IMR-90 (cell line): ENCODE measurements around the gene AHNAK. TPM values are rescaled to one million over a fixed set of nuclear protein-coding genes. Genes with fewer than 3 reads are reported as not detected.

Experiments
- ATAC-seq: fragments of 200-7000 bp; cut with Tn5 transposase; 2 replicates; pipeline ENCODE4 v1.9.1; 2020; ENCODE audit warnings: low read depth, mild to moderate bottlenecking, moderate library complexity
- BruUV-seq: library from RNA; stranded (reverse); fragments of 400-500 nt; replicated peaks from 2 replicates; lab custom pipeline; 2021; lab: Mats Ljungman, UMichigan
- CTCF ChIA-PET: fragments of 300-600 bp; formaldehyde crosslinking; extraction: SDS; loops from one replicate; lab custom pipeline; 2021; ENCODE audit warnings: antibody characterized with exemption; lab: Yijun Ruan, JAX
- POLR2A ChIA-PET: fragments of 300-600 bp; sonication (Branson Sonifier 250); formaldehyde crosslinking; loops from one replicate; lab custom pipeline; 2022; ENCODE audit warnings: antibody characterized with exemption; ENCODE audit not compliant: unreplicated experiment; lab: Charles Lee
- DNase-seq: peaks from one replicate; pipeline ENCODE4 v3.0.0; 2013
- H2AFZ ChIP-seq: replicated peaks from 2 replicates; pipeline ENCODE3; 2013; ENCODE audit warnings: low read length, mild to moderate bottlenecking; ENCODE audit not compliant: poor library complexity
- H2AK5ac ChIP-seq: 2 replicates; pipeline ENCODE4 v1.6.1; 2013; ENCODE audit warnings: low read depth, low read length, inconsistent platforms
- H2AK9ac ChIP-seq: replicated peaks from 2 replicates; pipeline ENCODE3; 2013; ENCODE audit warnings: mild to moderate bottlenecking, low read depth, low read length, moderate library complexity; ENCODE audit not compliant: poor library complexity
- H2BK120ac ChIP-seq: 2 replicates; pipeline ENCODE4 v1.6.1; 2013; ENCODE audit warnings: low read depth, low read length, inconsistent platforms
- H2BK15ac ChIP-seq: 3 replicates; pipeline ENCODE4 v1.6.1; 2013; ENCODE audit warnings: low read depth, low read length, inconsistent platforms
- H2BK20ac ChIP-seq: 2 replicates; pipeline ENCODE4 v1.6.1; 2013; ENCODE audit warnings: low read depth, mild to moderate bottlenecking, inconsistent platforms, low read length, moderate library complexity
- H2BK5ac ChIP-seq: 2 replicates; pipeline ENCODE4 v1.6.1; 2013; ENCODE audit warnings: mild to moderate bottlenecking, low read depth, low read length, inconsistent platforms; ENCODE audit not compliant: poor library complexity, severe bottlenecking
- H3K14ac ChIP-seq: replicated peaks from 2 replicates; pipeline ENCODE4 v1.6.1; 2013; ENCODE audit warnings: low read depth, low read length, inconsistent platforms
- H3K18ac ChIP-seq: 2 replicates; pipeline ENCODE4 v1.6.1; 2013; ENCODE audit warnings: low read depth, low read length, control low read depth
- H3K23ac ChIP-seq: 2 replicates; pipeline ENCODE4 v1.6.1; 2013; ENCODE audit warnings: low read depth, low read length, inconsistent platforms
- H3K27ac ChIP-seq: 2 replicates; pipeline ENCODE4 v1.5.1; 2013; ENCODE audit warnings: mild to moderate bottlenecking, control low read depth, low read length; ENCODE audit not compliant: insufficient read depth
- H3K27me3 ChIP-seq: 2 replicates; pipeline ENCODE4 v1.6.1; 2013; ENCODE audit warnings: low read length; ENCODE audit not compliant: control insufficient read depth, insufficient read depth
- H3K36me3 ChIP-seq: 2 replicates; pipeline ENCODE4 v1.6.1; 2013; ENCODE audit warnings: low read length, mixed read lengths; ENCODE audit not compliant: control insufficient read depth, insufficient read depth
- H3K4ac ChIP-seq: 2 replicates; pipeline ENCODE4 v1.6.1; 2013; ENCODE audit warnings: low read depth, low read length, inconsistent platforms
- H3K4me1 ChIP-seq: 2 replicates; pipeline ENCODE4 v1.6.1; 2013; ENCODE audit warnings: low read length, mixed read lengths; ENCODE audit not compliant: control insufficient read depth, insufficient read depth
- H3K4me2 ChIP-seq: 2 replicates; pipeline ENCODE4 v1.6.1; 2013; ENCODE audit warnings: low read depth, mild to moderate bottlenecking, control low read depth, low read length, moderate library complexity
- H3K4me3 ChIP-seq: 2 replicates; pipeline ENCODE4 v1.5.1; 2013; ENCODE audit warnings: low read depth, mild to moderate bottlenecking, control low read depth, low read length, moderate library complexity; ENCODE audit not compliant: insufficient read depth
- H3K56ac ChIP-seq: 2 replicates; pipeline ENCODE4 v1.6.1; 2013; ENCODE audit warnings: low read length, inconsistent platforms; ENCODE audit not compliant: insufficient read depth; ENCODE audit errors: extremely low read depth
- H3K79me1 ChIP-seq, 2 experiments: 2 replicates each; pipeline ENCODE4 v1.6.1; 2013; ENCODE audit warnings: low read length in 2 of 2, inconsistent platforms in 1 of 2, low read depth in 1 of 2
- H3K9ac ChIP-seq: 2 replicates; pipeline ENCODE4 v1.6.1; 2013; ENCODE audit warnings: low read depth, low read length, control low read depth
- H3K9me1 ChIP-seq: 2 replicates; pipeline ENCODE4 v1.6.1; 2013; ENCODE audit warnings: low read length, inconsistent platforms; ENCODE audit not compliant: insufficient read depth
- H3K9me3 ChIP-seq: 2 replicates; pipeline ENCODE4 v1.6.1; 2013; ENCODE audit warnings: low read length; ENCODE audit not compliant: control insufficient read depth, insufficient read depth
- H4K20me1 ChIP-seq: 2 replicates; pipeline ENCODE4 v1.6.1; 2013; ENCODE audit warnings: low read length, inconsistent platforms; ENCODE audit not compliant: insufficient read depth
- H4K5ac ChIP-seq: 2 replicates; pipeline ENCODE4 v1.6.1; 2013; ENCODE audit warnings: mild to moderate bottlenecking, low read depth, low read length, control low read depth
- H4K8ac ChIP-seq, 2 experiments: 2 replicates each; pipeline ENCODE4 v1.6.1; 2013; ENCODE audit warnings: low read depth in 2 of 2, low read length in 2 of 2, control low read depth in 1 of 2, inconsistent platforms in 1 of 2
- H4K91ac ChIP-seq: 2 replicates; pipeline ENCODE4 v1.6.1; 2013; ENCODE audit warnings: low read depth, low read length, inconsistent platforms; ENCODE audit not compliant: insufficient read depth
- BHLHE40 ChIP-seq: fragments of 150-350 bp; IDR thresholded peaks from 2 replicates; pipeline ENCODE4 v1.6.1; 2016; ENCODE audit warnings: mild to moderate bottlenecking, low read depth, low read length
- CEBPB ChIP-seq: IDR thresholded peaks from 2 replicates; pipeline ENCODE4 v1.6.1; 2012; ENCODE audit warnings: low read depth, low read length, improper control_type of control experiment
- MAFK ChIP-seq: IDR thresholded peaks from 2 replicates; pipeline ENCODE4 v1.6.1; 2012; ENCODE audit warnings: low read depth, low read length, improper control_type of control experiment
- MAZ ChIP-seq: IDR thresholded peaks from 2 replicates; pipeline ENCODE4 v1.6.1; 2012; ENCODE audit warnings: low read depth, mild to moderate bottlenecking, low read length, improper control_type of control experiment, moderate library complexity, borderline replicate concordance
- MXI1 ChIP-seq: IDR thresholded peaks from 2 replicates; pipeline ENCODE4 v1.6.1; 2012; ENCODE audit warnings: low read depth, mild to moderate bottlenecking, low read length, moderate library complexity, borderline replicate concordance
- NFE2L2 ChIP-seq: fragments of 150-350 bp; IDR thresholded peaks from 2 replicates; pipeline ENCODE4 v1.6.1; 2016; ENCODE audit warnings: low read depth, mild to moderate bottlenecking, low read length
- POLR2A ChIP-seq: IDR thresholded peaks from 2 replicates; pipeline ENCODE4 v1.6.1; 2012; ENCODE audit warnings: mild to moderate bottlenecking, low read depth, low read length
- RAD21 ChIP-seq: IDR thresholded peaks from 2 replicates; pipeline ENCODE4 v1.6.1; 2012; ENCODE audit warnings: low read length, improper control_type of control experiment
- RFX5 ChIP-seq: IDR thresholded peaks from 2 replicates; pipeline ENCODE4 v1.8.0; 2012; ENCODE audit warnings: low read depth, mild to moderate bottlenecking, low read length, moderate library complexity
- SMC3 ChIP-seq: fragments of 150-350 bp; IDR thresholded peaks from 2 replicates; pipeline ENCODE4 v1.6.1; 2016; ENCODE audit warnings: low read depth, mild to moderate bottlenecking, antibody characterized with exemption, low read length, moderate library complexity
- WGBS, 2 experiments: methylation state at CpG; one replicate each; pipeline versions ENCODE4 v1.1.5 to v1.1.7; 2013; ENCODE audit warnings: missing lambda C conversion rate in 2 of 2; ENCODE audit not compliant: insufficient read length in 1 of 2; ENCODE audit errors: extremely low coverage in 2 of 2; 5-methylcytosine and 5-hydroxymethylcytosine counted together
- dilution Hi-C: fragments of 300-500 bp; cut with HindIII; formaldehyde crosslinking; loops from one replicate; pipeline ENCODE4 v1.14.3; 2018; ENCODE audit warnings: low sequenced_read_pairs; ENCODE audit not compliant: unreplicated experiment
- in situ Hi-C: fragments of 300-500 bp; cut with MboI; formaldehyde crosslinking; loops from 3 replicates; pipeline ENCODE4 v1.14.3; 2019; ENCODE audit warnings: low sequenced_read_pairs, inconsistent platforms, mixed read lengths
- intact Hi-C: fragments of 100-400 bp; cut with micrococcal nuclease; formaldehyde crosslinking; loops from 2 replicates; pipeline ENCODE4 v1.10.0; 2022
- polyA plus RNA-seq, 3 experiments: library from polyadenylated mRNA; depleted of rRNA; stranded (reverse); fragments of >200 nt; gene quantifications; 2 replicates each; pipeline ENCODE4 v1.2.3, GENCODE V29; 2012; ENCODE audit warnings: low replicate concordance in 1 of 3
- total RNA-seq: library from RNA; depleted of rRNA; stranded (reverse); fragments of >200 nt; gene quantifications from 2 replicates; pipeline ENCODE4 v1.2.3, GENCODE V29; 2012

Gene AHNAK
- total and polyA plus RNA-seq, 2 of the 4 experiments (the other 2 are of a cell fraction): 95.1 to 695 TPM

GRCh38 chr11:62491571-62492329 lies 54.9 kb downstream of the AHNAK start:
- DNase-seq (no peak), ATAC-seq (no peak)
- no peak overlapping the region for H3K4ac ChIP-seq
- no peak overlapping the region for H4K8ac ChIP-seq
- H3K56ac ChIP-seq: no peak overlapping the region
- no peaks in the 10 kb centered on the region for H3K27me3 ChIP-seq
- dilution Hi-C loops (no loop called here), intact Hi-C loops (no loop called here), in situ Hi-C loops (no loop called here)
- H3K9me1 ChIP-seq: no peaks in the 10 kb centered on the region; the same call in 1 of the 2 replicates
- H3K4me2 ChIP-seq: no peak overlapping the region
- TF ChIP-seq POLR2A: no peak
- no peak for TF ChIP-seq MAFK
- TF ChIP-seq MXI1: no peak
- no peak for TF ChIP-seq RAD21
- TF ChIP-seq NFE2L2: no peak
- no peak for TF ChIP-seq RFX5
- TF ChIP-seq MAZ: no peak
- no peak for TF ChIP-seq BHLHE40
- TF ChIP-seq SMC3: no peak
- no peak for TF ChIP-seq CEBPB
- no CpG with 5 or more reads among the region's 9 CpGs for WGBS, 2 experiments
- no peak overlapping the region for H2BK15ac ChIP-seq
- H4K20me1 ChIP-seq: no peaks in the 10 kb centered on the region
- H3K4me3 ChIP-seq: no peak overlapping the region
- no peak overlapping the region for H2BK120ac ChIP-seq
- no peak overlapping the region for H3K14ac ChIP-seq
- H3K23ac ChIP-seq: no peak overlapping the region
- H3K18ac ChIP-seq: no peak overlapping the region
- H3K9ac ChIP-seq: no peak overlapping the region
- ChIA-PET CTCF (interaction anchor here (1.4 kb wide), 1 partner anchor 32 kb away, joined by 3 read pairs; no protein-coding TSS in a partner anchor), POLR2A (no interaction called here)
- no peak overlapping the region for H2AK9ac ChIP-seq
- no peak overlapping the region for H2AK5ac ChIP-seq
- H4K5ac ChIP-seq: no peak overlapping the region
- H2AFZ ChIP-seq: no peak overlapping the region
- no peak overlapping the region for H4K91ac ChIP-seq
- peaks cover 4% of the 10 kb centered on the region for H3K4me1 ChIP-seq
- no peaks in the 10 kb centered on the region for H3K79me1 ChIP-seq
- H3K27ac ChIP-seq: no peak overlapping the region
- no peaks in the 10 kb centered on the region for H3K9me3 ChIP-seq
- no TSS peak for BruUV-seq
- no peak overlapping the region for H2BK5ac ChIP-seq
- H2BK20ac ChIP-seq: no peak overlapping the region
- no peaks in the 10 kb centered on the region for H3K36me3 ChIP-seq
